ENCODE measurements around the gene CRB1. TPM values are rescaled to one million over a fixed set of nuclear protein-coding genes. Genes with fewer than 3 reads are reported as not detected.

CRB1 gene
- polyA plus RNA-seq, 1 donor (not counting 4 experiments of a cell fraction or from before 2014, with no cell fraction given), result 0.04 TPM

DNA sequence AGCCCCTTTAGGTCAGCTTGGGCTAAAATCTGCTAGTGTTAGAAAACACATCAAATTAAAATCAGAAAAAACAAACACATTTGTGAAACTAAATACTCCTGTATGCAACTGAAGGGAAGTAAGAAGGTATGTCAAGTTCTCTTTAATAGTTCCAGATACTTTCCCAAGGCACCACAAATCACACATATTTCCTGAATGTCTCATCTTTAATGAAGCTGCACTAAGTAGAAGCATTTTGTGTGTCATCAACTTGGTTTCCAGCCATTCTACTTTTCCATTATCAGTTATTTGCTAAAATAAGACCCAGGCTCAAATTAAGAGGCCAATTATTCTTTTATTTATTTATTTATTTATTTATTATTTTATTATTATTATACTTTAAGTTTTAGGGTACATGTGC, 34.7 kb downstream of the CRB1 start:
- dilution Hi-C loops (cut with MboI; ENCODE audit: extremely low pct_ligation_motif_present, low sequenced_read_pairs), result no loop called here
- Histone ChIP-seq H3K27ac (ENCODE audit: control insufficient read depth, insufficient read depth, low read length) (no peak overlapping the region), H4K20me1 (ENCODE audit: control insufficient read depth, extremely low read depth, insufficient read depth, low read length) (no peaks in the 10 kb centered on the region), H3K4me3 (ENCODE audit: control insufficient read depth in 2 of 3, extremely low read depth in 1 of 3, insufficient read depth in 2 of 3, low read depth in 1 of 3, low read length in 3 of 3) (no peak overlapping the region), H3K9me3 (ENCODE audit: control insufficient read depth, low read depth, low read length) (no peaks in the 10 kb centered on the region), H2AFZ (ENCODE audit: control insufficient read depth, low read length) (no peak overlapping the region), H3K4me2 (ENCODE audit: control insufficient read depth, extremely low read depth, insufficient read depth, low read depth, low read length) (no peak overlapping the region), H3K79me2 (ENCODE audit: control insufficient read depth, insufficient read depth, low read length) (no peaks in the 10 kb centered on the region), H3K9ac (ENCODE audit: control insufficient read depth, extremely low read depth, insufficient read depth, low read length) (no peak overlapping the region), H3K4me1 (ENCODE audit: control insufficient read depth, extremely low read depth, insufficient read depth, low read length) (no peaks in the 10 kb centered on the region), H3K36me3 (ENCODE audit: control insufficient read depth in 2 of 2, extremely low read depth in 1 of 2, insufficient read depth in 2 of 2, low read length in 2 of 2) (no peaks in the 10 kb centered on the region), H3K9me1 (ENCODE audit: control insufficient read depth, extremely low read depth, insufficient read depth, low read length) (no peaks in the 10 kb centered on the region), H3K27me3 (ENCODE audit: control insufficient read depth, extremely low read depth, insufficient read depth, low read length) (no peaks in the 10 kb centered on the region)
- no peak for FAIRE-seq
- DNase-seq (ENCODE audit: low read depth, low spot score), result no peak
- no peak for TF ChIP-seq CTCF (optimal IDR thresholded peaks at IDR 0.05 in 1 of 3, IDR thresholded peaks at IDR 0.05 in 1 of 3, conservative IDR thresholded peaks at IDR 0.05 in 1 of 3; ENCODE audit: extremely low read depth in 1 of 3, insufficient read depth in 2 of 3, low read length in 3 of 3)
- no peak for TF ChIP-seq EZH2 (IDR thresholded peaks at IDR 0.05; ENCODE audit: low read length)

- Histone ChIP-seq H3K4me3 (ENCODE audit: control insufficient read depth in 2 of 3, extremely low read depth in 1 of 3, insufficient read depth in 2 of 3, low read depth in 1 of 3, low read length in 3 of 3) (no peak overlapping the region), H3K9me1 (ENCODE audit: control insufficient read depth, extremely low read depth, insufficient read depth, low read length) (no peaks in the 10 kb centered on the region), H3K79me2 (ENCODE audit: control insufficient read depth, insufficient read depth, low read length) (no peaks in the 10 kb centered on the region), H3K9ac (ENCODE audit: control insufficient read depth, extremely low read depth, insufficient read depth, low read length) (no peak overlapping the region), H3K27ac (ENCODE audit: control insufficient read depth, insufficient read depth, low read length) (no peak overlapping the region), H4K20me1 (ENCODE audit: control insufficient read depth, extremely low read depth, insufficient read depth, low read length) (no peaks in the 10 kb centered on the region), H3K4me2 (ENCODE audit: control insufficient read depth, extremely low read depth, insufficient read depth, low read depth, low read length) (no peak overlapping the region), H3K4me1 (ENCODE audit: control insufficient read depth, extremely low read depth, insufficient read depth, low read length) (no peaks in the 10 kb centered on the region), H2AFZ (ENCODE audit: control insufficient read depth, low read length) (no peak overlapping the region), H3K9me3 (ENCODE audit: control insufficient read depth, low read depth, low read length) (no peaks in the 10 kb centered on the region), H3K27me3 (ENCODE audit: control insufficient read depth, extremely low read depth, insufficient read depth, low read length) (no peaks in the 10 kb centered on the region), H3K36me3 (ENCODE audit: control insufficient read depth in 2 of 2, extremely low read depth in 1 of 2, insufficient read depth in 2 of 2, low read length in 2 of 2) (no peaks in the 10 kb centered on the region)
- dilution Hi-C loops (cut with MboI; ENCODE audit: extremely low pct_ligation_motif_present, low sequenced_read_pairs), result no loop called here
- DNase-seq (ENCODE audit: low read depth, low spot score), result no peak
- FAIRE-seq, result no peak
- TF ChIP-seq EZH2 (IDR thresholded peaks at IDR 0.05; ENCODE audit: low read length) (no peak), CTCF (optimal IDR thresholded peaks at IDR 0.05 in 1 of 3, IDR thresholded peaks at IDR 0.05 in 1 of 3, conservative IDR thresholded peaks at IDR 0.05 in 1 of 3; ENCODE audit: extremely low read depth in 1 of 3, insufficient read depth in 2 of 3, low read length in 3 of 3) (no peak)
Observed at GRCh38 chr1:197303463-197303862, 35.4 kb downstream of the CRB1 start.

Measured in keratinocyte (primary cell).